ENCODE data around the gene GNPDA2. TPM values are rescaled to one million over a fixed set of nuclear protein-coding genes. Genes with fewer than 3 reads are reported as not detected.

Gene GNPDA2
- total RNA-seq, 2 donors from 2014 or later = 20.9 to 21.7 TPM

GRCh38 chr4:44700427-44700826 is 25.9 kb downstream of the GNPDA2 start:
- intact Hi-C loops (cut with DNase I) = no loop called here
- DNase-seq (ENCODE audit: low spot score) = no peak

- intact Hi-C loops (cut with DNase I) = no loop called here
- DNase-seq (ENCODE audit: low spot score) = no peak
Measured at GRCh38 chr4:44684648-44685047, 41.7 kb downstream of the GNPDA2 start.

- DNase-seq (ENCODE audit: low spot score) = no peak
- intact Hi-C loops (cut with DNase I) = loop anchor here in 1 of 2 donors (10.0 kb wide), 1 partner anchor 1204 kb away; no protein-coding TSS in a partner anchor
Measured at GRCh38 chr4:44679060-44679459, 47.3 kb downstream of the GNPDA2 start.

GRCh38 chr4:44678094-44679041 is 48.0 kb downstream of the GNPDA2 start, which contains the start of gene GUF1:
TSS of gene GUF1 (plus strand) at chr4:44678420. CDS start at chr4:44678623, 203 bp downstream.
- intact Hi-C loops (cut with DNase I) = loop anchor here in 1 of 2 donors (10.0 kb wide), 1 partner anchor 1204 kb away; no protein-coding TSS in a partner anchor

GRCh38 chr4:44675366-44675765 is 51.0 kb downstream of the GNPDA2 start:
- no peak for DNase-seq (ENCODE audit: low spot score)
- intact Hi-C loops (cut with DNase I) = loop anchor here in 1 of 2 donors (10.0 kb wide), 1 partner anchor 1201 kb away; no protein-coding TSS in a partner anchor

More at GRCh38 chr4:44678094-44679041, 48.0 kb downstream of the GNPDA2 start, which contains the start of gene GUF1:
- DNase-seq (ENCODE audit: low spot score) = peak; percentile 97

- DNase-seq (ENCODE audit: low spot score) = no peak
Measured at GRCh38 chr4:44674471-44674870, 51.9 kb downstream of the GNPDA2 start.

GRCh38 chr4:44671636-44672035 is 54.7 kb downstream of the GNPDA2 start:
- intact Hi-C loops (cut with DNase I) = loop anchor here in 1 of 2 donors (10.0 kb wide), 1 partner anchor 1197 kb away; no protein-coding TSS in a partner anchor
- no peak for DNase-seq (ENCODE audit: low spot score)

More at GRCh38 chr4:44674471-44674870, 51.9 kb downstream of the GNPDA2 start:
- intact Hi-C loops (cut with DNase I) = loop anchor here in 1 of 2 donors (10.0 kb wide), 1 partner anchor 1200 kb away; no protein-coding TSS in a partner anchor

GRCh38 chr4:44670506-44671199 is 55.7 kb downstream of the GNPDA2 start:
- no peak for DNase-seq (ENCODE audit: low spot score)
- intact Hi-C loops (cut with DNase I) = loop anchor here in 1 of 2 donors (10.0 kb wide), 1 partner anchor 1196 kb away; no protein-coding TSS in a partner anchor

GRCh38 chr4:44668526-44668925 is 57.8 kb downstream of the GNPDA2 start:
- intact Hi-C loops (cut with DNase I) = no loop called here
- DNase-seq (ENCODE audit: low spot score) = no peak

- intact Hi-C loops (cut with DNase I) = no loop called here
- DNase-seq (ENCODE audit: low spot score) = no peak
Measured at GRCh38 chr4:44663539-44664263, 62.7 kb downstream of the GNPDA2 start.

- no peak for DNase-seq (ENCODE audit: low spot score)
- intact Hi-C loops (cut with DNase I) = no loop called here
Measured at GRCh38 chr4:44662623-44663005, 63.7 kb downstream of the GNPDA2 start.

- no peak for DNase-seq (ENCODE audit: low spot score)
- intact Hi-C loops (cut with DNase I) = no loop called here
Measured at GRCh38 chr4:44661940-44662622, 64.3 kb downstream of the GNPDA2 start.

- intact Hi-C loops (cut with DNase I) = no loop called here
- DNase-seq (ENCODE audit: low spot score) = no peak
Measured at GRCh38 chr4:44660396-44660795, 66.0 kb downstream of the GNPDA2 start.

GRCh38 chr4:44652002-44652401 is 74.4 kb downstream of the GNPDA2 start:
- intact Hi-C loops (cut with DNase I) = no loop called here

More at GRCh38 chr4:44652002-44652401, 74.4 kb downstream of the GNPDA2 start:
- no peak for DNase-seq (ENCODE audit: low spot score)

Data from posterior vena cava (tissue), 2 donors.